ENCODE data around the gene RASA2.

GRCh38 chr3:141649871-141650270 lies 163.0 kb downstream of the RASA2 start:
- TF ChIP-seq CTCF (IDR thresholded peaks at IDR 0.05 in 4 of 5, conservative IDR thresholded peaks at IDR 0.05 in 1 of 5) (no peak), POLR2A (IDR thresholded peaks at IDR 0.05) (no peak)
